Endodermal cell (in vitro differentiated cells): ENCODE data around the gene YKT6. TPM values are rescaled to one million over a fixed set of nuclear protein-coding genes. Genes with fewer than 3 reads are reported as not detected.

Experiments used
- DNase-seq: peaks from one replicate; pipeline ENCODE4 v3.0.0-alpha.2; 2017
- H3K27ac ChIP-seq: 2 replicates; pipeline ENCODE4 v1.5.1; 2013; ENCODE audit warnings: mild to moderate bottlenecking, low read depth, low read length, moderate library complexity
- H3K27me3 ChIP-seq: 2 replicates; pipeline ENCODE4 v1.6.1; 2013; ENCODE audit warnings: mild to moderate bottlenecking, low read length, moderate library complexity; ENCODE audit not compliant: insufficient read depth, control insufficient read depth, poor library complexity, severe bottlenecking
- H3K36me3 ChIP-seq: 2 replicates; pipeline ENCODE4 v1.7.0; 2013; ENCODE audit warnings: mild to moderate bottlenecking, low read length, moderate library complexity; ENCODE audit not compliant: control insufficient read depth, insufficient read depth
- H3K4me1 ChIP-seq: one replicate; pipeline ENCODE4 v1.7.0; 2013; ENCODE audit warnings: low read length; ENCODE audit not compliant: control insufficient read depth, insufficient read depth
- H3K4me3 ChIP-seq: 2 replicates; pipeline ENCODE4 v1.5.1; 2013; ENCODE audit warnings: mild to moderate bottlenecking, low read length, moderate library complexity
- H3K9ac ChIP-seq: 2 replicates; pipeline ENCODE4 v1.6.1; 2013; ENCODE audit warnings: mild to moderate bottlenecking, low read length, moderate library complexity; ENCODE audit not compliant: poor library complexity, severe bottlenecking; ENCODE audit errors: extremely low read depth
- H3K9me3 ChIP-seq: 2 replicates; pipeline ENCODE4 v1.6.1; 2013; ENCODE audit warnings: mild to moderate bottlenecking, low read length, moderate library complexity; ENCODE audit not compliant: control insufficient read depth
- H3K27ac Mint-ChIP-seq: 2 replicates; pipeline ENCODE4 v1.8.0; 2020; ENCODE audit warnings: mixed read lengths
- H3K27me3 Mint-ChIP-seq: 2 replicates; pipeline ENCODE4 v1.8.0; 2021; ENCODE audit warnings: mild to moderate bottlenecking, mixed read lengths; ENCODE audit not compliant: insufficient read depth
- H3K36me3 Mint-ChIP-seq: 2 replicates; pipeline ENCODE4 v1.8.0; 2020; ENCODE audit warnings: low read depth, mixed read lengths
- H3K4me1 Mint-ChIP-seq: 2 replicates; pipeline ENCODE4 v1.8.0; 2020; ENCODE audit warnings: mixed read lengths
- H3K4me3 Mint-ChIP-seq: 2 replicates; pipeline ENCODE4 v1.8.0; 2020; ENCODE audit warnings: mild to moderate bottlenecking, moderate library complexity, mixed read lengths
- H3K9me3 Mint-ChIP-seq: 2 replicates; pipeline ENCODE4 v1.8.0; 2020; ENCODE audit warnings: mild to moderate bottlenecking, mixed read lengths
- WGBS, 2 experiments: methylation state at CpG; one replicate each; pipeline versions ENCODE4 v1.1.5 to v1.1.7; 2013; ENCODE audit warnings: missing lambda C conversion rate in 2 of 2, mixed read lengths in 1 of 2; ENCODE audit not compliant: insufficient coverage in 1 of 2, insufficient read length in 1 of 2; 5-methylcytosine and 5-hydroxymethylcytosine counted together
- total RNA-seq, 2 donors: library from RNA; stranded (reverse); fragmentation: NEBNext Ultra II Directional in 1 of 2; extraction: Animal tissue kit (Norgen Biotek cat#: 25700) in 1 of 2; gene quantifications; 2 replicates in 1 of 2; 3 replicates in 1 of 2; pipeline ENCODE4 v1.2.1, GENCODE V29; 2021
- TF ChIP-seq, protein P1 (sequence below): fragments of 200-600 bp; sonication (generic); conservative IDR thresholded peaks from 2 replicates; pipeline ENCODE4 v1.5.0; 2021; ENCODE audit warnings: antibody characterized with exemption, mild to moderate bottlenecking

The YKT6 gene
- total RNA-seq, 2 donors from 2014 or later, result 96.2 to 101 TPM

DNA sequence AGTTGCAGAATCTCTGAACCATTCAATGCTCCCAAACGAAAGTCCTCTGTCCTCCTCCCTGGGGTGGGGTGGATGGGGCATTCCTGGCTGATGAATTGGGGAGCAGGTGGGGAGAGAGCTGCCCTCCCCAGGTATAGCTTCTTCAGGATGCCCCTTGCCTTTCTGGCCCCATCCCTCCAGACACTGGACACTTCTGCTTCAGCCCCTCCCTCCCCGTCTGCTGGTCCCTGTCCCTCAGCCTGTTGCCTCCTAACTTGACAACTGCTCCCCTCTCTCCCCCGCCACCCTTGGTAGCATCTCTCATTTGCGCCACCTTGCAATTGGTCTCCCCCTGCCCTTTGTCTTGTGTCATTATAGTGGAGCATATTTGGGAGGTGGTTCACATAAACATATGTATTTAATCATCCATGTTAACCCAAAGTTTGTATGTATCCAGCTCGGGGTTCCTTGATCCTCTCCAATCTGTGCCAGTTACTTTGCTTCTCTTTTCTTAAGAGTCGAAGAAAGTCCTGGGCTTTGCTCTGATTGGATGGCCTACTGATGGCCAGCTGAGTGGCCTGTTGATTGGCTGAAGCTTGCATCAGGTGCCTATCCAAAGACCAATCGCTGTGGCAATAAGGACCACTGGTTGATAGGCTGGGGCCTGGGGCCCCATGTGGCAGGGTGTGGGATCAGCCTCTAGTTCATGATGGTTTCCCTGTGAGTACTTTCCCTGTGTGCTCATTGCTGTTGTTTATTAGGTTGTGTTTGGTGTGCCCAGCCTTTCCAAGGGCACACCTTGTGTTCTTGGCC is 7.6 kb upstream of the YKT6 start:
- 90 to 93% methylated on average over 3 to 7 of the region's 7 CpGs for WGBS, 2 experiments
- H3K4me1 ChIP-seq, result no peaks in the 10 kb centered on the region
- TF ChIP-seq, protein P1, sequence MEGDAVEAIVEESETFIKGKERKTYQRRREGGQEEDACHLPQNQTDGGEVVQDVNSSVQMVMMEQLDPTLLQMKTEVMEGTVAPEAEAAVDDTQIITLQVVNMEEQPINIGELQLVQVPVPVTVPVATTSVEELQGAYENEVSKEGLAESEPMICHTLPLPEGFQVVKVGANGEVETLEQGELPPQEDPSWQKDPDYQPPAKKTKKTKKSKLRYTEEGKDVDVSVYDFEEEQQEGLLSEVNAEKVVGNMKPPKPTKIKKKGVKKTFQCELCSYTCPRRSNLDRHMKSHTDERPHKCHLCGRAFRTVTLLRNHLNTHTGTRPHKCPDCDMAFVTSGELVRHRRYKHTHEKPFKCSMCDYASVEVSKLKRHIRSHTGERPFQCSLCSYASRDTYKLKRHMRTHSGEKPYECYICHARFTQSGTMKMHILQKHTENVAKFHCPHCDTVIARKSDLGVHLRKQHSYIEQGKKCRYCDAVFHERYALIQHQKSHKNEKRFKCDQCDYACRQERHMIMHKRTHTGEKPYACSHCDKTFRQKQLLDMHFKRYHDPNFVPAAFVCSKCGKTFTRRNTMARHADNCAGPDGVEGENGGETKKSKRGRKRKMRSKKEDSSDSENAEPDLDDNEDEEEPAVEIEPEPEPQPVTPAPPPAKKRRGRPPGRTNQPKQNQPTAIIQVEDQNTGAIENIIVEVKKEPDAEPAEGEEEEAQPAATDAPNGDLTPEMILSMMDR, result no peak
- peaks cover 6% of the 10 kb centered on the region for H3K4me1 Mint-ChIP-seq
- H3K9me3 ChIP-seq, result no peaks in the 10 kb centered on the region
- no peak overlapping the region for H3K9ac ChIP-seq
- H3K9me3 Mint-ChIP-seq, result no peaks in the 10 kb centered on the region
- peaks cover 14% of the 10 kb centered on the region for H3K27me3 ChIP-seq
- H3K27me3 Mint-ChIP-seq, result peaks cover 10% of the 10 kb centered on the region
- no peak overlapping the region for H3K27ac ChIP-seq
- no peak overlapping the region for H3K27ac Mint-ChIP-seq
- no peak overlapping the region for H3K4me3 ChIP-seq
- no peaks in the 10 kb centered on the region for H3K36me3 ChIP-seq
- no peak overlapping the region for H3K4me3 Mint-ChIP-seq
- no peaks in the 10 kb centered on the region for H3K36me3 Mint-ChIP-seq
- DNase-seq, result no peak

DNA sequence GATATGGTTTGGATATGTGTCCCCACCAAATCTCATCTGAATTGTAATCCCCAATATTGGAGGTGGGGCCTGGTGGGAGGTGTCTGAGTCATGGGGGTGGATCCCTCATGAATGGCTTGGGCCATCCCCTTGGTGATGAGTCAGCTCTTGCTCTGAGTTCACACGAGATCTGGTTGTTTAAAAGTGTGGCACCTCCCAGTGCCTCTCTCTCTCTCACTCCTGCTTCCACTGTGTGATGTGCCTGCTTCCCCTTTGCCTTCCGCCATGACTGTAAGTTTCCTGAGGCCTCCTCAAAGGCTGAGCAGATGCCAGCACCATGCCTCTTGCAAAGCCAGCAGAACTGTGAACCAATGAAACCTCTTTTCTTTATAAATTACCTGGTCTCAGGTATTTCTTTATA is 6.7 kb upstream of the YKT6 start:
- Mint-ChIP-seq H3K36me3 (no peaks in the 10 kb centered on the region), H3K27ac (no peak overlapping the region), H3K27me3 (peaks cover 12% of the 10 kb centered on the region), H3K4me1 (peaks cover 3% of the 10 kb centered on the region), H3K4me3 (no peak overlapping the region), H3K9me3 (no peaks in the 10 kb centered on the region)
- TF ChIP-seq, protein P1, result no peak
- Histone ChIP-seq H3K27ac (no peak overlapping the region), H3K27me3 (peaks cover 14% of the 10 kb centered on the region), H3K9ac (no peak overlapping the region), H3K4me3 (no peak overlapping the region), H3K4me1 (no peaks in the 10 kb centered on the region), H3K9me3 (no peaks in the 10 kb centered on the region), H3K36me3 (no peaks in the 10 kb centered on the region)
- no peak for DNase-seq
- 73% methylated on average over 2 of the region's 2 CpGs for WGBS, 2 experiments

DNA sequence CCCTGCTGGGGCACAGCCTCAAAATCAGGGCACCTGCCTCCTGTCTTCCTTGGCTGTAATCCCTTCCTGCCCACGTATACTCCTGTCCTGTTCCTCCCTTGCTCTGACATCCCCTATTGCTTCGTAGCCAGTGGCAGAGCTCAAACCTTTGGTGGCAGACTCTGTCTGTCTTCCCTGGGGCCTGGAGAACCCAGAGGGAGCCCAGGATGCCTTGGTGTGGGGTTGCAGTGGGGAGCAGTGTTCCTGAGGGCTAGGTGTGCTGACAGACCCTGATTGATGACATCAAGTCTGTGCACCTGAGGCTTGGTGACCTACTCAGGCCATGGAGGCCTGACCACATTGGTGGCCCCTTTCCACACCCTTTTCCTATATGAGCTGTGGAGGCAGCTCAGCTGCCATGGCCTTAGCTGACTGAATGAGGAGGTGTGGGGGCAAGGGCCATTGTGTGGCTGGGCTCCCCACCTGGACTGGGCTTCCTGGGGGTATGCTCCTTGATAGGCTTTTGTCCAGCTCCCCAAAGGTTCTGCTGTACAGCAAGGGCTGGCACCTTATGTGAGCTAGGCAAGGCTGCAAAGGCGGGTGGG is 6.1 kb upstream of the YKT6 start:
- Histone ChIP-seq H3K4me1 (no peaks in the 10 kb centered on the region), H3K9ac (no peak overlapping the region), H3K4me3 (no peak overlapping the region), H3K9me3 (no peaks in the 10 kb centered on the region), H3K27me3 (peaks cover 14% of the 10 kb centered on the region), H3K27ac (no peak overlapping the region), H3K36me3 (no peaks in the 10 kb centered on the region)
- no peak overlapping the region for H3K27ac Mint-ChIP-seq
- no peaks in the 10 kb centered on the region for H3K36me3 Mint-ChIP-seq
- no peak overlapping the region for H3K4me3 Mint-ChIP-seq
- H3K9me3 Mint-ChIP-seq, result no peaks in the 10 kb centered on the region
- peaks cover 2% of the 10 kb centered on the region for H3K4me1 Mint-ChIP-seq
- 87 to 100% methylated on average over 1 to 3 of the region's 3 CpGs for WGBS, 2 experiments
- no peak for DNase-seq
- H3K27me3 Mint-ChIP-seq, result peaks cover 15% of the 10 kb centered on the region
- TF ChIP-seq, protein P1, result no peak
